IMR-90 (cell line): ENCODE results near the gene PLD2. TPM values are rescaled to one million over a fixed set of nuclear protein-coding genes. Genes with fewer than 3 reads are reported as not detected.

Experiments used
- ATAC-seq: fragments of 200-7000 bp; cut with Tn5 transposase; 2 replicates; pipeline ENCODE4 v1.9.1; 2020; ENCODE audit warnings: low read depth, mild to moderate bottlenecking, moderate library complexity
- BruUV-seq: library from RNA; stranded (reverse); fragments of 400-500 nt; replicated peaks from 2 replicates; lab custom pipeline; 2021; lab: Mats Ljungman, UMichigan
- CTCF ChIA-PET: fragments of 300-600 bp; formaldehyde crosslinking; extraction: SDS; loops from one replicate; lab custom pipeline; 2021; ENCODE audit warnings: antibody characterized with exemption; lab: Yijun Ruan, JAX
- POLR2A ChIA-PET: fragments of 300-600 bp; sonication (Branson Sonifier 250); formaldehyde crosslinking; loops from one replicate; lab custom pipeline; 2022; ENCODE audit warnings: antibody characterized with exemption; ENCODE audit not compliant: unreplicated experiment; lab: Charles Lee
- DNase-seq: peaks from one replicate; pipeline ENCODE4 v3.0.0; 2013
- H2AFZ ChIP-seq: replicated peaks from 2 replicates; pipeline ENCODE3; 2013; ENCODE audit warnings: low read length, mild to moderate bottlenecking; ENCODE audit not compliant: poor library complexity
- H2AK5ac ChIP-seq: 2 replicates; pipeline ENCODE4 v1.6.1; 2013; ENCODE audit warnings: low read depth, low read length, inconsistent platforms
- H2AK9ac ChIP-seq: replicated peaks from 2 replicates; pipeline ENCODE3; 2013; ENCODE audit warnings: mild to moderate bottlenecking, low read depth, low read length, moderate library complexity; ENCODE audit not compliant: poor library complexity
- H2BK120ac ChIP-seq: 2 replicates; pipeline ENCODE4 v1.6.1; 2013; ENCODE audit warnings: low read depth, low read length, inconsistent platforms
- H2BK15ac ChIP-seq: 3 replicates; pipeline ENCODE4 v1.6.1; 2013; ENCODE audit warnings: low read depth, low read length, inconsistent platforms
- H2BK20ac ChIP-seq: 2 replicates; pipeline ENCODE4 v1.6.1; 2013; ENCODE audit warnings: low read depth, mild to moderate bottlenecking, inconsistent platforms, low read length, moderate library complexity
- H2BK5ac ChIP-seq: 2 replicates; pipeline ENCODE4 v1.6.1; 2013; ENCODE audit warnings: mild to moderate bottlenecking, low read depth, low read length, inconsistent platforms; ENCODE audit not compliant: poor library complexity, severe bottlenecking
- H3K14ac ChIP-seq: replicated peaks from 2 replicates; pipeline ENCODE4 v1.6.1; 2013; ENCODE audit warnings: low read depth, low read length, inconsistent platforms
- H3K18ac ChIP-seq: 2 replicates; pipeline ENCODE4 v1.6.1; 2013; ENCODE audit warnings: low read depth, low read length, control low read depth
- H3K23ac ChIP-seq: 2 replicates; pipeline ENCODE4 v1.6.1; 2013; ENCODE audit warnings: low read depth, low read length, inconsistent platforms
- H3K27ac ChIP-seq: 2 replicates; pipeline ENCODE4 v1.5.1; 2013; ENCODE audit warnings: mild to moderate bottlenecking, control low read depth, low read length; ENCODE audit not compliant: insufficient read depth
- H3K27me3 ChIP-seq: 2 replicates; pipeline ENCODE4 v1.6.1; 2013; ENCODE audit warnings: low read length; ENCODE audit not compliant: control insufficient read depth, insufficient read depth
- H3K36me3 ChIP-seq: 2 replicates; pipeline ENCODE4 v1.6.1; 2013; ENCODE audit warnings: low read length, mixed read lengths; ENCODE audit not compliant: control insufficient read depth, insufficient read depth
- H3K4ac ChIP-seq: 2 replicates; pipeline ENCODE4 v1.6.1; 2013; ENCODE audit warnings: low read depth, low read length, inconsistent platforms
- H3K4me1 ChIP-seq: 2 replicates; pipeline ENCODE4 v1.6.1; 2013; ENCODE audit warnings: low read length, mixed read lengths; ENCODE audit not compliant: control insufficient read depth, insufficient read depth
- H3K4me2 ChIP-seq: 2 replicates; pipeline ENCODE4 v1.6.1; 2013; ENCODE audit warnings: low read depth, mild to moderate bottlenecking, control low read depth, low read length, moderate library complexity
- H3K4me3 ChIP-seq: 2 replicates; pipeline ENCODE4 v1.5.1; 2013; ENCODE audit warnings: low read depth, mild to moderate bottlenecking, control low read depth, low read length, moderate library complexity; ENCODE audit not compliant: insufficient read depth
- H3K56ac ChIP-seq: 2 replicates; pipeline ENCODE4 v1.6.1; 2013; ENCODE audit warnings: low read length, inconsistent platforms; ENCODE audit not compliant: insufficient read depth; ENCODE audit errors: extremely low read depth
- H3K79me1 ChIP-seq, 2 experiments: 2 replicates each; pipeline ENCODE4 v1.6.1; 2013; ENCODE audit warnings: low read length in 2 of 2, inconsistent platforms in 1 of 2, low read depth in 1 of 2
- H3K9ac ChIP-seq: 2 replicates; pipeline ENCODE4 v1.6.1; 2013; ENCODE audit warnings: low read depth, low read length, control low read depth
- H3K9me1 ChIP-seq: 2 replicates; pipeline ENCODE4 v1.6.1; 2013; ENCODE audit warnings: low read length, inconsistent platforms; ENCODE audit not compliant: insufficient read depth
- H3K9me3 ChIP-seq: 2 replicates; pipeline ENCODE4 v1.6.1; 2013; ENCODE audit warnings: low read length; ENCODE audit not compliant: control insufficient read depth, insufficient read depth
- H4K20me1 ChIP-seq: 2 replicates; pipeline ENCODE4 v1.6.1; 2013; ENCODE audit warnings: low read length, inconsistent platforms; ENCODE audit not compliant: insufficient read depth
- H4K5ac ChIP-seq: 2 replicates; pipeline ENCODE4 v1.6.1; 2013; ENCODE audit warnings: mild to moderate bottlenecking, low read depth, low read length, control low read depth
- H4K8ac ChIP-seq, 2 experiments: 2 replicates each; pipeline ENCODE4 v1.6.1; 2013; ENCODE audit warnings: low read depth in 2 of 2, low read length in 2 of 2, control low read depth in 1 of 2, inconsistent platforms in 1 of 2
- H4K91ac ChIP-seq: 2 replicates; pipeline ENCODE4 v1.6.1; 2013; ENCODE audit warnings: low read depth, low read length, inconsistent platforms; ENCODE audit not compliant: insufficient read depth
- BHLHE40 ChIP-seq: fragments of 150-350 bp; IDR thresholded peaks from 2 replicates; pipeline ENCODE4 v1.6.1; 2016; ENCODE audit warnings: mild to moderate bottlenecking, low read depth, low read length
- FOS ChIP-seq: fragments of 150-350 bp; IDR thresholded peaks from 2 replicates; pipeline ENCODE4 v1.6.1; 2016; ENCODE audit warnings: low read depth, low read length
- MAFK ChIP-seq: IDR thresholded peaks from 2 replicates; pipeline ENCODE4 v1.6.1; 2012; ENCODE audit warnings: low read depth, low read length, improper control_type of control experiment
- MAZ ChIP-seq: IDR thresholded peaks from 2 replicates; pipeline ENCODE4 v1.6.1; 2012; ENCODE audit warnings: low read depth, mild to moderate bottlenecking, low read length, improper control_type of control experiment, moderate library complexity, borderline replicate concordance
- MXI1 ChIP-seq: IDR thresholded peaks from 2 replicates; pipeline ENCODE4 v1.6.1; 2012; ENCODE audit warnings: low read depth, mild to moderate bottlenecking, low read length, moderate library complexity, borderline replicate concordance
- POLR2A ChIP-seq: IDR thresholded peaks from 2 replicates; pipeline ENCODE4 v1.6.1; 2012; ENCODE audit warnings: mild to moderate bottlenecking, low read depth, low read length
- RAD21 ChIP-seq: IDR thresholded peaks from 2 replicates; pipeline ENCODE4 v1.6.1; 2012; ENCODE audit warnings: low read length, improper control_type of control experiment
- WGBS, 2 experiments: methylation state at CpG; one replicate each; pipeline versions ENCODE4 v1.1.5 to v1.1.7; 2013; ENCODE audit warnings: missing lambda C conversion rate in 2 of 2; ENCODE audit not compliant: insufficient read length in 1 of 2; ENCODE audit errors: extremely low coverage in 2 of 2; 5-methylcytosine and 5-hydroxymethylcytosine counted together
- dilution Hi-C: fragments of 300-500 bp; cut with HindIII; formaldehyde crosslinking; loops from one replicate; pipeline ENCODE4 v1.14.3; 2018; ENCODE audit warnings: low sequenced_read_pairs; ENCODE audit not compliant: unreplicated experiment
- in situ Hi-C: fragments of 300-500 bp; cut with MboI; formaldehyde crosslinking; loops from 3 replicates; pipeline ENCODE4 v1.14.3; 2019; ENCODE audit warnings: low sequenced_read_pairs, inconsistent platforms, mixed read lengths
- intact Hi-C: fragments of 100-400 bp; cut with micrococcal nuclease; formaldehyde crosslinking; loops from 2 replicates; pipeline ENCODE4 v1.10.0; 2022
- polyA plus RNA-seq, 3 experiments: library from polyadenylated mRNA; depleted of rRNA; stranded (reverse); fragments of >200 nt; gene quantifications; 2 replicates each; pipeline ENCODE4 v1.2.3, GENCODE V29; 2012; ENCODE audit warnings: low replicate concordance in 1 of 3
- total RNA-seq: library from RNA; depleted of rRNA; stranded (reverse); fragments of >200 nt; gene quantifications from 2 replicates; pipeline ENCODE4 v1.2.3, GENCODE V29; 2012

Gene PLD2
- total and polyA plus RNA-seq, 2 of the 4 experiments (the other 2 are of a cell fraction), result 12.5 to 28.0 TPM

DNA sequence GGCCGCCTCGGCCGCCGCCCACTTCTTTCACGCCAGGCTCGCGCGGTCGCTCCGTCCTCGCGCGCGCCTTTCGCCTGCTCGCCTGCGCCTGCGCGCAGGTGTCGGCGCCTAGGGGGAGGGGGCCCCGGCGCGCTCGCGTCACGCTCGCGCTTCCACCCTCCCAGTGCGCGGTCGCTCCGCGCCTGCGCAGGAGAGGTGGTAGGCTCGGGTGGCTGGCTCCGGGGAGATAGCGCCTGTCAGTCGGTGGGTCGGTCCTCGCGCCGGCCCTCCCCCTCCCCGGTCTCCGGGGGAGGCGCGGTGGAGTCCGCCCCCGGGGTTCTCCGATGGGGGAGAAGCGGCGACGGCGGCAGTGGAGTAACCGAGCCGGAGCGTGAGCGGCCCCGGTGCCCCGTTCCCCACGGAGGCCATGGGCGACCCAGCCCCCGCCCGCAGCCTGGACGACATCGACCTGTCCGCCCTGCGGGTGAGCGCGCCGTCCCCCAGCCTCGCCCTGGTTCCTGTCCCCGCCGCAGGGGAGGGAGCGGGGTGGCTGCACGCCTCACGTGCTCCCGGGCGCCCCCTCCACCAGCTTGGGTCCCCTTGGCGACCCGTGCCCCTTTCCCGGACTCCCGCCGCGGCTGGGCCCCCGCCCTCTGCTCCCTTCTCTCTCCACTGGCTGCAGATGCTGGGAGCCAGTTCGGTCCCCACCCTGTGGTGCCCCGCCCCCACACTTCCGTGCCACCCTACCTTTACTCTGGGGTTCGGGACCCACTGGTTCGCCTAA lies 26.4 kb downstream of the PLD2 start, which contains the start of gene MINK1 (continued):
- no peak for TF ChIP-seq RAD21
- TF ChIP-seq MAFK, result no peak

DNA sequence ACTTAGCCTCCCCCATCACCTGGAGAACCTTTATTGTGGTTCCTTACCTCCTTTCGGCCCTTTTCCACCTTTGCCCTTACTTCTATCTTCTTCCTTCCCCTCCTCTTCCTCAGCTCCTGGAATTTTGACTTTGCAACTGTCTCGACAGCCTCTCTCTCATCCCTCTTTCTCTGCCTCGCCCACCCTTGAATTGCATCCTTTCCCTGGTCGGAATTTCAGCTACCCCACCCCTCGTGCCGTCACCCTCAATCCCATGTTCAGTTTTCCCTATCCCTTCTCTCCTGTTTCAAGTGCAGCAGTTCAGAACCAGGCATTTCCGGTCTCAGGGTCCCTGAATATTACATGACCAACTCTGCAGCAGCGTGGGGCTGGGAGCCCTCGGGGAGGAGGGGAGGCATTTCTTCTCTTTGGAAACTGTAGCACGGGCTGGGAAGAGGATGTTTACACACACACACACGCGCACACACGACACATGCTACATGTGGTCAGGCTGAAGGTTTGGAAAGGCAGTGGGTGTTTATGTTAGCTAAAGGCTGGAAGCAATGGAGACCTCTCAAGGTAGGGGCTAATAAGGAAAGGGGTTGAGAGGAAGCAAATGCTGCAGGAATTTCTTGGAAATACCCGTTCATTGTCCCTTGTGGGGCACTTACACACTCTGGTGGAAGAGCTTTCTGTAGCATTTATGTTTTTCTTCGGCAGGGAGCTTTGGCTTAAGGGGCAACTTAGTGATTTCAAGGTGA lies 27.2 kb downstream of the PLD2 start:
- H2AK5ac ChIP-seq, result peak overlapping the region; percentile 97
- peak overlapping the region; percentile 69 for H3K9ac ChIP-seq
- H3K27me3 ChIP-seq, result no peaks in the 10 kb centered on the region
- H3K9me3 ChIP-seq, result no peaks in the 10 kb centered on the region
- in situ Hi-C loops (no loop called here), intact Hi-C loops (loop anchor here (1.0 kb wide), 1 partner anchor 48 kb away; no protein-coding TSS in a partner anchor), dilution Hi-C loops (no loop called here)
- H3K36me3 ChIP-seq, result peaks cover 5% of the 10 kb centered on the region; the same call in 1 of the 2 replicates
- peak overlapping the region; percentile 48 for H2BK120ac ChIP-seq
- H3K18ac ChIP-seq, result peak overlapping the region; percentile 48
- 0% methylated on average over 6 of the region's 15 CpGs; no CpG with 5 or more reads in 1 of the 2 experiments for WGBS, 2 experiments
- peak overlapping the region; percentile 77 for H2BK5ac ChIP-seq
- peak overlapping the region; percentile 88 for H4K91ac ChIP-seq
- no TSS peak for BruUV-seq
- H3K14ac ChIP-seq, result peak overlapping the region; percentile 94
- TF ChIP-seq MXI1 (peak; percentile 96), POLR2A (no peak), FOS (no peak), BHLHE40 (peak; percentile 95), MAZ (no peak)
- H3K56ac ChIP-seq, result peak overlapping the region; percentile 80; the same call in 1 of the 2 replicates
- H2BK20ac ChIP-seq, result peak overlapping the region; percentile 85; the same call in 1 of the 2 replicates
- peaks cover 6% of the 10 kb centered on the region; the same call in 1 of the 2 replicates for H3K4me1 ChIP-seq
- H4K5ac ChIP-seq, result peak overlapping the region; percentile 54
- peak overlapping the region; percentile 77 for H3K4me3 ChIP-seq
- ChIA-PET POLR2A (no interaction called here), CTCF (no interaction called here)
- peaks cover 25% of the 10 kb centered on the region for H3K9me1 ChIP-seq
- H2AK9ac ChIP-seq, result peak overlapping the region; percentile 99
- H4K20me1 ChIP-seq, result peaks cover 36% of the 10 kb centered on the region
- peak overlapping the region; percentile 95 for H2AFZ ChIP-seq
- peak; percentile 33 for ATAC-seq
- H3K4me2 ChIP-seq, result peak overlapping the region; percentile 93
- H3K23ac ChIP-seq, result peak overlapping the region; percentile 97
- H3K27ac ChIP-seq, result peak overlapping the region; percentile 81
- H3K4ac ChIP-seq, result peak overlapping the region; percentile 95
- H4K8ac ChIP-seq, result peak overlapping the region; percentile 82 to 87
- H3K79me1 ChIP-seq, result peaks cover 19 to 53% of the 10 kb centered on the region in 2 experiments; a peak in 3 of 4 replicates
- DNase-seq, result peak; percentile 80
- H2BK15ac ChIP-seq, result peak overlapping the region; percentile 93; the same call in 2 of the 3 replicates
